ENCODE measurements around the gene KSR1. TPM values are rescaled to one million over a fixed set of nuclear protein-coding genes. Genes with fewer than 3 reads are reported as not detected.

The KSR1 gene
- total and polyA plus RNA-seq, 2 experiments from 2014 or later: 7.8 to 53.2 TPM

- TF ChIP-seq ZNF462 (CRISPR knock-in tag; IDR thresholded peaks at IDR 0.05) (no peak), ZNF114 (CRISPR knock-in tag; IDR thresholded peaks at IDR 0.05) (no peak), ETS1 (IDR thresholded peaks at IDR 0.05) (no peak), CREB1 (CRISPR knock-in tag; IDR thresholded peaks at IDR 0.05; ENCODE audit: low read depth) (no peak), EZH2 (IDR thresholded peaks at IDR 0.05; ENCODE audit: low read depth, unreplicated experiment) (no peak)
Observed at GRCh38 chr17:27615121-27615520, 158.9 kb downstream of the KSR1 start (continued).

- peaks cover 4% of the 10 kb centered on the region for H3K27me3 Mint-ChIP-seq (ENCODE audit: insufficient read depth, low read depth, poor library complexity)
- Histone ChIP-seq H2AFZ (no peak overlapping the region), H3K4me2 (no peak overlapping the region), H3K79me2 (replicated peaks; ENCODE audit: insufficient read depth) (no peaks in the 10 kb centered on the region), H3K4me3 (no peak overlapping the region), H3K36me3 (ENCODE audit: insufficient read depth) (peaks cover 16% of the 10 kb centered on the region), H3K27me3 (ENCODE audit: insufficient read depth) (no peaks in the 10 kb centered on the region), H3F3A (replicated peaks; ENCODE audit: low read depth) (no peaks in the 10 kb centered on the region), H3K4me1 (ENCODE audit: insufficient read depth) (no peaks in the 10 kb centered on the region), H3K27ac (ENCODE audit: low read depth) (no peak overlapping the region), H3K9me2 (ENCODE audit: insufficient read depth) (no peaks in the 10 kb centered on the region), H4K20me1 (replicated peaks; ENCODE audit: insufficient read depth) (no peaks in the 10 kb centered on the region; the same call in 1 of the 2 replicates)
- no peaks in the 10 kb centered on the region; the same call in 2 of the 3 replicates for H3K9me3 Mint-ChIP-seq
- peaks cover 47% of the 10 kb centered on the region for H3K36me3 Mint-ChIP-seq (ENCODE audit: low read depth)
- ATAC-seq (no peak), DNase-seq (ENCODE audit: low spot score) (no peak)
- no peak overlapping the region for H3K4me3 Mint-ChIP-seq
- H3K27ac Mint-ChIP-seq: no peak overlapping the region
- H3K4me1 Mint-ChIP-seq: no peaks in the 10 kb centered on the region
- TF ChIP-seq REST (IDR thresholded peaks at IDR 0.05; ENCODE audit: unreplicated experiment): no peak
- TF ChIP-seq EZH2phosphoT487 (IDR thresholded peaks at IDR 0.05; ENCODE audit: unreplicated experiment): no peak
- TF ChIP-seq ETS1 (IDR thresholded peaks at IDR 0.05): no peak
- TF ChIP-seq CREB1 (CRISPR knock-in tag; IDR thresholded peaks at IDR 0.05; ENCODE audit: low read depth): no peak
- TF ChIP-seq NANOG (IDR thresholded peaks at IDR 0.05; ENCODE audit: borderline replicate concordance): no peak
- no peak for TF ChIP-seq ZNF114 (CRISPR knock-in tag; IDR thresholded peaks at IDR 0.05)
- no peak for TF ChIP-seq EZH2 (IDR thresholded peaks at IDR 0.05; ENCODE audit: low read depth, unreplicated experiment)
- no peak for TF ChIP-seq CTCF (conservative IDR thresholded peaks at IDR 0.05; ENCODE audit: low read depth in 2 of 2)
- TF ChIP-seq STAT1 (IDR thresholded peaks at IDR 0.05; ENCODE audit: unreplicated experiment): no peak
- no peak for TF ChIP-seq POLR2AphosphoS5 (IDR thresholded peaks at IDR 0.05; ENCODE audit: low read depth)
Observed at GRCh38 chr17:27616414-27616813, 160.2 kb downstream of the KSR1 start.
